Endothelial cell (in vitro differentiated cells): Measurements from ENCODE around the gene RBM8A. TPM values are rescaled to one million over a fixed set of nuclear protein-coding genes. Genes with fewer than 3 reads are reported as not detected.
A peak's percentile ranks its signal among the peaks of the same experiment; 100 is the strongest.

Experiments used
- DNase-seq: peaks from one replicate; pipeline ENCODE4 v3.0.0; 2021; ENCODE audit warnings: low spot score
- H3K27ac Mint-ChIP-seq: one replicate; pipeline ENCODE4 v1.8.0; 2021; ENCODE audit warnings: mixed read lengths, inconsistent platforms; ENCODE audit not compliant: unreplicated experiment
- H3K27me3 Mint-ChIP-seq: one replicate; pipeline ENCODE4 v1.8.0; 2021; ENCODE audit warnings: mild to moderate bottlenecking, moderate library complexity, mixed read lengths, inconsistent platforms; ENCODE audit not compliant: unreplicated experiment
- H3K36me3 Mint-ChIP-seq: one replicate; pipeline ENCODE4 v1.8.0; 2021; ENCODE audit warnings: mild to moderate bottlenecking, low read depth, mixed read lengths, inconsistent platforms; ENCODE audit not compliant: unreplicated experiment
- H3K4me1 Mint-ChIP-seq: one replicate; pipeline ENCODE4 v1.8.0; 2021; ENCODE audit warnings: mild to moderate bottlenecking, mixed read lengths, inconsistent platforms; ENCODE audit not compliant: unreplicated experiment
- H3K4me3 Mint-ChIP-seq: one replicate; pipeline ENCODE4 v1.8.0; 2021; ENCODE audit warnings: mild to moderate bottlenecking, mixed read lengths, inconsistent platforms; ENCODE audit not compliant: unreplicated experiment
- H3K9me3 Mint-ChIP-seq: one replicate; pipeline ENCODE4 v1.8.0; 2021; ENCODE audit warnings: mixed read lengths, inconsistent platforms; ENCODE audit not compliant: unreplicated experiment
- CTCF ChIP-seq: fragments of 200-600 bp; sonication (generic); IDR thresholded peaks from one replicate; pipeline ENCODE4 v1.5.0; 2021; ENCODE audit warnings: antibody characterized with exemption; ENCODE audit not compliant: unreplicated experiment
- total RNA-seq: library from RNA; stranded (reverse); fragmentation: NEBNext Ultra II Directional; extraction: Animal tissue kit (Norgen Biotek cat#: 25700); gene quantifications from one replicate; pipeline ENCODE4 v1.2.1, GENCODE V29; 2021; ENCODE audit not compliant: unreplicated experiment

RBM8A gene
- total RNA-seq, 1 donor from 2014 or later = 213 TPM

GRCh38 chr1:145918144-145918991, 8.9 kb downstream of the RBM8A start, which contains the start of gene PEX11B:
Gene PEX11B, minus strand, starts transcription at chr1:145918717. Its CDS starts 29 bp downstream, at chr1:145918688.
- Mint-ChIP-seq H3K27me3 (peaks cover 2% of the 10 kb centered on the region), H3K4me1 (peaks cover 14% of the 10 kb centered on the region), H3K4me3 (peak within 1 kb of the TSS; percentile 94), H3K9me3 (no peaks in the 10 kb centered on the region), H3K27ac (peak within 1 kb of the TSS; percentile 80), H3K36me3 (peaks cover 33% of the 10 kb centered on the region)
- TF ChIP-seq CTCF = no peak
- peak; percentile 85 for DNase-seq

- Mint-ChIP-seq H3K27me3 (peaks cover 2% of the 10 kb centered on the region), H3K27ac (no peak overlapping the region), H3K4me3 (peak overlapping the region; percentile 94), H3K36me3 (peaks cover 30% of the 10 kb centered on the region), H3K9me3 (no peaks in the 10 kb centered on the region), H3K4me1 (peaks cover 14% of the 10 kb centered on the region)
- no peak for TF ChIP-seq CTCF
- no peak for DNase-seq
These were observed 9.7 kb downstream of the RBM8A start for GRCh38 chr1:145917595-145917994.

- Mint-ChIP-seq H3K4me3 (peak overlapping the region; percentile 75), H3K4me1 (peaks cover 14% of the 10 kb centered on the region), H3K27me3 (peaks cover 2% of the 10 kb centered on the region), H3K36me3 (peaks cover 37% of the 10 kb centered on the region), H3K9me3 (no peaks in the 10 kb centered on the region), H3K27ac (peak overlapping the region; percentile 55)
- no peak for TF ChIP-seq CTCF
- DNase-seq = no peak
These were observed 10.5 kb downstream of the RBM8A start for GRCh38 chr1:145916745-145917144.

GRCh38 chr1:145912128-145912641, 15.1 kb downstream of the RBM8A start:
- Mint-ChIP-seq H3K27me3 (peaks cover 2% of the 10 kb centered on the region), H3K27ac (no peak overlapping the region), H3K36me3 (peaks cover 35% of the 10 kb centered on the region), H3K4me1 (peaks cover 21% of the 10 kb centered on the region), H3K9me3 (no peaks in the 10 kb centered on the region), H3K4me3 (peak overlapping the region; percentile 24)
- DNase-seq = no peak
- TF ChIP-seq CTCF = no peak

- Mint-ChIP-seq H3K36me3 (peaks cover 21% of the 10 kb centered on the region), H3K27me3 (peaks cover 3% of the 10 kb centered on the region), H3K9me3 (no peaks in the 10 kb centered on the region)
These were observed 18.6 kb downstream of the RBM8A start for GRCh38 chr1:145908653-145909052.

More at GRCh38 chr1:145908653-145909052, 18.6 kb downstream of the RBM8A start:
- Mint-ChIP-seq H3K4me1 (peaks cover 18% of the 10 kb centered on the region), H3K27ac (no peak overlapping the region), H3K4me3 (no peak overlapping the region)
- DNase-seq = no peak
- no peak for TF ChIP-seq CTCF
